Adipose tissue (tissue), 3 donors: ENCODE results near the gene LCOR. TPM values are rescaled to one million over a fixed set of nuclear protein-coding genes. Genes with fewer than 3 reads are reported as not detected.

Experiments
- H3K27ac ChIP-seq: one replicate; pipeline ENCODE4 v1.5.1; 2013; ENCODE audit warnings: low read depth, low read length
- WGBS, 3 donors: extraction: QIAGEN DNeasy Blood & Tissue Kit; methylation state at CpG; one replicate each; pipeline ENCODE4 v1.1.7; 2013; 5-methylcytosine and 5-hydroxymethylcytosine counted together
- polyA plus RNA-seq, 3 donors: library from polyadenylated mRNA; stranded (reverse); fragments of 200-250 nt; gene quantifications; one replicate each; pipeline ENCODE4 v1.2.3, GENCODE V29; 2013
- donor health status: healthy with polysubstance abuse.
- donor health status: Bipolar disorder and iron deficiency.
- donor health status: healthy.

The LCOR gene
- polyA plus RNA-seq, 3 donors, result 1.7 to 2.3 (median 2.3) TPM

DNA sequence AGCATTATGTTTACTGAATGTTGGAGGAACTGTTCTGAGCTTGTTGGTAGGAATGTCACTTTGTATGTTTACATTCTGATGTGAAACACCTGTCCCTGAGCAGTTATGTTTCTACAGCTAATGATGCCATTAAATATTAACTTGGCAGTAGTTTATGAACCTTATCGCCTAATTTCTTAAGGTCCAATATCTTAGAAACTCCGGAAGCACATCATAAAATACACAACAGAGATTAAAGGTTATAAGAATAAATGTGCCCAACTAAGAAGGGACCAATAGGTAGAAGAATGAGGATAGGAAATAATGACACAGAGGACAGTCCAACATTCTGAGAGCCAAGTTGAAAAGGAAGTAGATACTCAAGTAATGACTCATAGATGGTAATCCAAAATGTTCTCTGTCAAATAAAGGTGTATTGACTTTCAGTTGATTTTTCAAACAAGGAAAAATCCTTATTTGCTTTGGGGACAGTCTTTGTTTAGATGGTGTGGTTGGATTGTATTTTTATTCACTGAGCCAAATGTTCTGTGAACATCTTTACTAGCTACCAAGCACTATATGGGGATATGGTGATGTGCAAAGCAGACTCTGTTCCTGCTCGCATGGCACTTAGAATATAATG is 31.9 kb downstream of the LCOR start:
- no peak overlapping the region for H3K27ac ChIP-seq
- WGBS, 3 donors, result 17 to 56% (median 40%) methylated on average over 3 of the region's 3 CpGs

GRCh38 chr10:96873086-96873485 is 41.0 kb downstream of the LCOR start:
- H3K27ac ChIP-seq, result no peak overlapping the region

DNA sequence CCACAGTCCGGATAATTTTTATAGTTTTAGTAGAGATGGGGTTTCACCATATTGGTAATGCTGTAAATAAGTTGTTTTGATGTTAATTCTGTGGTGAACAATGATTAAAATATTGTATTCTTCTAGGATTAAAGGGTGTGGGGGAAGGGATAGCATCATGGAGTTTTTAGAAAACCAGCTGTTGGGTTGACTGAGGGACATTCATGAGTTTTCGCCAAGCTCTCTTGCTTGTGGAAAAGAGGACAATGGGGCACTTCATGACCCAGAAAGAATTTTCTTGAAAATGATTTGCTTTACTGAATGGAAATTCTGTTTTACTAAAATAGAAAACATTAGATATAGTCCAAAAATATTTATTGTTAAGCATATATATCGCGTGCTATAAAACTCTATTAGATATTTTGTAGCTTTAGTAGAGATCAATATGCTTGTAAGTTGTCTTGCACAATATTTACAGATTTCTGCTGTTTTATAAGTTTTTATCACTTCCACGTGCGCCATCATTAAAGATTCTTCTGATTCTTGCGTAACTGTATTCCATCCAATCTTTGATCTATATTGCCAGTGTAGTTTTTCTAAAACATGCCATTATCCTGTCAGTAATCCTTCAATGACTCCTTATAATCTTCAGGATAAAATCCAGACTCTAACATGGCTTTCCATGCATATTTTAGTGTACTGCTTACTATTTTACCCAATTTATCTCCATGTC is 41.8 kb downstream of the LCOR start:
- no peak overlapping the region for H3K27ac ChIP-seq
- WGBS, 3 donors, result 92 to 97% (median 95%) methylated on average over 7 of the region's 7 CpGs

GRCh38 chr10:96878057-96878456 is 46.0 kb downstream of the LCOR start:
- 18 to 55% (median 53%) methylated on average over 3 of the region's 3 CpGs for WGBS, 3 donors
- no peak overlapping the region for H3K27ac ChIP-seq

DNA sequence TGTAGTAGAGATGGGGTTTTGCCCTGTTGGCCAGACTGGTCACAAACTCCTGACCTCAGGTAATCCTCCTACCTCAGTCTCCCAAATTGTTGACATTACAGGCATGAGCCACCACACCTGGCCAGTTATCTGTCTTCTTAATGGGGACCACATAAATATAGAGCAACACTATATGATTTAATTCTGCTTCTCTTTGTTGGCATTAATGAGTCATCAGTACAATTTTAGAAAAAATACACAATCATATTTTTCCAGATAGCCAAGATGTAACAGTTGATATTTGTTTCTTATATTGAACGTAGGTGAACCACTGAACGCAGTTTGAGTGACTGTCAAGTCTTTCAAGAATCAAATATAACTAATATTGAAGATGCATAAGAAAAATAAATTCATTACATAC is 48.5 kb downstream of the LCOR start:
- no peak overlapping the region for H3K27ac ChIP-seq
- 59 to 96% (median 94%) methylated on average over 2 of the region's 2 CpGs for WGBS, 3 donors

DNA sequence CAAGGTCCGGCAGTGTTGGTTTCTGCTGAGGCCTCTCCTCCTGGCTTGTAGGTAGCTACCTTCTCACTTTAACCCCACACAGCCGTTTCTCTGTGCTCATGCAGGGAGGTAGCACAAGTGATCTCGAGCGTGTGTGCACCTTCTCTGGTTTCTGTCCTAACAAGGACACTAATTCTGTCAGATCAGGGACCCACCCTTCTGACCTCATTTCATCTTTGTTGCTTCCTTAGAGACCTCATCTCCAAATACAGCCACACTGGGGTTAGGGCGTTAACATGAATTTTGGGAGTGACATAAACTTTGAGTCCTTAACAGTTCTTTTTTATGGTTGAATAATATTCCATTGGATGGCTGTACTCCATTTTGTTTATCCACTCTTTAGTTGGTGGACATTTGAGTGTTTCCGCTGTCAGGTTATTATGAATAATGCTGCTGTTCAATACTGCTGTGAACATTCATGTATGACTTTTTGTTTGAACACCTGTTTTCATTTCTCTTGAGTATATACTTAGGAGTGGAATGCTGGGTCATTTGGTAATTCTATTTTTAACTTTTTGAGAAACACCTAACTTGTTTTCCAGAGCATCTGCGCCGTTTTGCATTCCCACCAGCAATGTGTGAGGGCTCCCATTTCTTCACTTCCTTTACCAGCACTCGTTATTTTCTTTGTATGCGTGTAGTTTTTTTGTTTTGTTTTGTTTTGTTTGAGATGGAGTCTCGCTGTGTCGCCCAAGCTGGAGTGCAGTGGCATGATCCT is 57.5 kb downstream of the LCOR start:
- no peak overlapping the region for H3K27ac ChIP-seq
- 59 to 85% (median 85%) methylated on average over 12 of the region's 12 CpGs for WGBS, 3 donors

DNA sequence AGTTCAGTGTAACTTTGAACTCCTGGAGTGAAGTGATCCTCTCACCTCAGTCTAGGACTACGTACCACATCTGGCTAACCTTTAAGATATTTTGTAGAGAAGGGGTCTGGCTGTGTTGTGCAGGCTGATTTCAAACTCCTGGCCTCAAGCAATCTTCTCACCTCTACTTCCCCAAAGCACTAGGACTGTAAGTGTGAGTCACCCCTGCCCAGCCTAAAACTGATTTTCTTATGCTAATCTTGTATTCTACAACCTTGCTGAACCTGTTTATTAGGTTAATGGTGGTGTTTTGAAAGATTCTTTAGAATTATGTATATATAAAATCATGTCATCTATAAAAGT is 58.0 kb downstream of the LCOR start:
- H3K27ac ChIP-seq, result no peak overlapping the region
- WGBS, 3 donors, result 54 to 75% (median 74%) methylated on average over 1 of the region's 1 CpG

- no peak overlapping the region for H3K27ac ChIP-seq
- 28 to 81% (median 81%) methylated on average over 3 of the region's 3 CpGs for WGBS, 3 donors
These were observed 58.5 kb downstream of the LCOR start for GRCh38 chr10:96890580-96890979.

- 60 to 94% (median 72%) methylated on average over 4 of the region's 4 CpGs for WGBS, 3 donors
These were observed 59.7 kb downstream of the LCOR start for GRCh38 chr10:96891840-96892239.

DNA sequence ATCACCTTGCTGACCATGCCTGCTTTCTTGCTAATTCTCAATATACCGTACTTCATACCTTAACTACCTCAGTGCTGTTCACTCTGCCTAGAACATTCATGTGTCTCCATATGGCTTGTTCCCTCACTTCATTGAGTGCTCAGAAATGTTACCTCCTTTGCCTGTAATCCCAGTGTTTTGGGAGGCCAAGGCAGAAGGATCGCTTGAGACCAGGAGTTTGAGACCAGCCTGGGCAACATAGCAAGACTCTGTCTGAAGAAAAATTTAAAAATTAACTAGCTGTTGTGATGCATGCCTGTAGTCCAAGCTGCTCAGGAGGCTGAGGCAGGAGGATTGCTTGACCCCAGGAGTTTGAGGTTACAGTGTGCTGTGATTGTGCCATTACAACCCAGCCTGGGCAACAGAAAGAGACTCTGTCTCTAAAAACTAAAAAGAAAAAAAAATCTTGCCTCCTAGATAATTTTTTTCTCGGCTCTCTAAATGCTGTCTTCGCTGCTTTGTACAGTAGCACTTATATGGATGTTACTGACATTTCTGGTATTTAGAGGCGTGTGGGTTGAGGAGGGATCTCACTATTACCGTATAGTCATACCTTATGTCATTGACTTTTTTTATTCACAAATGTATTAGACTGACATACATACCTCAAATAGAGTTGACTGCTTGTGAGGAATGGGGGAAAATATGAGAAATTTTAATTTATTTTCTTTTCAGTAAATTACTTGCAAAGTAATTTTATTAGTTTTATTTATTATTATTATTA is 63.7 kb downstream of the LCOR start:
- 94 to 98% (median 95%) methylated on average over 6 of the region's 6 CpGs for WGBS, 3 donors

More at GRCh38 chr10:96891840-96892239, 59.7 kb downstream of the LCOR start:
- no peak overlapping the region for H3K27ac ChIP-seq

DNA sequence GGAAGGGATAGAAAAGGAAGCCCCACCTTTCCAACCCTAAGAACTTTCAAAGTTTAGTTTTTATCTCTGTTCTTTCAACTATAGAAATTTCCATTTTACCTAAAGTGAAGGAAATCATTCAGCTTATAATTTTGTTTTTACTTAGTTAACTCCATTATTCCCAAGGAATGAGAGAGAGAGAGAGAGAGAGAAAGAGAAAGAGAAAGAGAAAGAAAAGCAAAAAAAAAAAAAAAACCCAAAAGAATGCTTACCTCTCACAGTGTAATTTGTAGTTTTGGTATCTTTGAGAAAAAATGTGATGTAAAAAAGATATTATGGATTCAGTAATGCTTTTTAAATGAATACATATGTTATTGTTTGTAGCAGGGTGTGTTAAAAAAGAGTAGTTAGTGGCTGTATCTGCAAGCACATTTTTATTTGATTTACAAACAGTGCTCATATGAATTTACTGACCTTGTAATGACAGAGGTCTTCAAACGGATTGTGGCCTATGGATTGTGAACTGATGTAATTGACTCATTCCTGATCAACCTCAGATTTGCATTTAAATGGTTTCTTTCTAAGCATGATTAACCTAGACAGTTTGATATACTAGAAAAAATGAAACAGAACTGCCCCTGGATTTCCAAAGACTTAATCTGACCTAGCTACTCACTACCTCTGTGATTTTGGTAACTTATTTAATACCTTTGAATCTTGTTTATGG is 64.9 kb downstream of the LCOR start:
- WGBS, 3 donors, result 27 to 65% (median 34%) methylated on average over 1 of the region's 1 CpG
- H3K27ac ChIP-seq, result no peak overlapping the region

More for the DNA sequence above, 63.7 kb downstream of the LCOR start:
- no peak overlapping the region for H3K27ac ChIP-seq

DNA sequence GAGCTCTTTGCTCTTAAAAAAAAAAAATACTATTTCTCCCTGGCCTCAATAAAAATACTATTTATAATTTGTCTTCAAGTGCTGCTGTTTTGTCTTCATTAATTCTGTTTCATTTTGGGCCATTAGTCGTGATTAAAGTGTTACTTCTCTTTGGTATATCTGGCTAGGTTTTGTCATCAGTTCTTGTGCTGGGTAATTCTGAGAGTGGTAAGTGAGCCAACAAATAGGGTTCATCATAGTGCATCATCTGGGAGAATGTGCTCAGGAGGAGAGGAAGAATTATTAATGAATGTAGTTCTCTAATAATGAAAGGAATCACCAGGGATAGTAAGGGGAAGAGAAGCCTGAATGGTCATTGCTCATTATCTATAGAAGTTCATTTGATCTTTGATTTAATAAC is 70.0 kb downstream of the LCOR start:
- 79 to 85% (median 79%) methylated on average over 1 of the region's 1 CpG for WGBS, 3 donors
- no peak overlapping the region for H3K27ac ChIP-seq

DNA sequence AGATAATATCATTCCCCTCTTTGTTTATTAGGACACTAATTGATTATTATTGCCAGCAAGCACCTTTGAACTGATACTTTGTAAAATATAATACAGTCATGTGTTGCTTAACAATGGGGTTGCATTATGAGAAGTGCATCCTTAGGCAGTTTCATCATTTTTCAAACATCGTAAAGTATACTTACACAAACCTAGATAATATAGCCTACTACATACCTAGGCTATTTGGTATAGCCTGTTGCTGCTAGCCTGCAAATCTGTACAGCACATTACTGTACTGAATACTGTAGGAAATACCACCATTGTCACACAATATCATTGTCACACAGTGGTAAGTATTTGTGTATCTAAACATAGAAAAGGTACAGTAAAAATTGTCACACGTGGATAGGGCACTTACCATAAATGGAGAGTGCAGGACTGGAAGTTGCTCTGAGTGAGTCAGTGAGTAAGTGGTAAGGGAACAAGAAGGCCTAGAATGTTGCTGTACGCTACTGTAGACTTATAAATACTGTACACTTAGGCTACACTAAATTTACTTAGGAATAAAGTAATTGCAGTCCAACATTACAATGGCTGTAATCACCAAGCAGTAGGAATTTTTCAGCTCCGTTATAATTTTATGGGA is 70.7 kb downstream of the LCOR start:
- H3K27ac ChIP-seq, result no peak overlapping the region
- WGBS, 3 donors, result 75 to 85% (median 79%) methylated on average over 4 of the region's 4 CpGs

DNA sequence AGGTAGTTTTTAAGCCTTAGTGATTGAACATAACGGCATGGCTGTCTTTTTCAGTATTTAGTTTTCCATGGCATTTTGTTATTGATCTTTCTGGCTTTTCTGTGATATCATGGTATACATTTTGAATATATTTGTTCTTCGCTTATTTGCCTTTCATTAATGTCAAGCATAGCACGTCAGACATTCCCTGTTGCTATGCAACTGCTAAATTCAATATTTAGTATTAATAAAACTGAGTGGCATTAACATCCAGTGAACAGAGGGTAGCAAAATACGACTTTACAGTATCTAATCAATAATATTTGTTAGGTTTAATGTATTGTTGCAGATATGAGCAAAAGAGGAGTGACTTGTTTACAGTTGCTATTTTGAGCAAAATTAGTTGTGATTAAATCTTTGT is 72.5 kb downstream of the LCOR start:
- WGBS, 3 donors, result 43 to 94% (median 93%) methylated on average over 4 of the region's 4 CpGs
- H3K27ac ChIP-seq, result no peak overlapping the region

GRCh38 chr10:96906864-96907263 is 74.8 kb downstream of the LCOR start:
- no peak overlapping the region for H3K27ac ChIP-seq

DNA sequence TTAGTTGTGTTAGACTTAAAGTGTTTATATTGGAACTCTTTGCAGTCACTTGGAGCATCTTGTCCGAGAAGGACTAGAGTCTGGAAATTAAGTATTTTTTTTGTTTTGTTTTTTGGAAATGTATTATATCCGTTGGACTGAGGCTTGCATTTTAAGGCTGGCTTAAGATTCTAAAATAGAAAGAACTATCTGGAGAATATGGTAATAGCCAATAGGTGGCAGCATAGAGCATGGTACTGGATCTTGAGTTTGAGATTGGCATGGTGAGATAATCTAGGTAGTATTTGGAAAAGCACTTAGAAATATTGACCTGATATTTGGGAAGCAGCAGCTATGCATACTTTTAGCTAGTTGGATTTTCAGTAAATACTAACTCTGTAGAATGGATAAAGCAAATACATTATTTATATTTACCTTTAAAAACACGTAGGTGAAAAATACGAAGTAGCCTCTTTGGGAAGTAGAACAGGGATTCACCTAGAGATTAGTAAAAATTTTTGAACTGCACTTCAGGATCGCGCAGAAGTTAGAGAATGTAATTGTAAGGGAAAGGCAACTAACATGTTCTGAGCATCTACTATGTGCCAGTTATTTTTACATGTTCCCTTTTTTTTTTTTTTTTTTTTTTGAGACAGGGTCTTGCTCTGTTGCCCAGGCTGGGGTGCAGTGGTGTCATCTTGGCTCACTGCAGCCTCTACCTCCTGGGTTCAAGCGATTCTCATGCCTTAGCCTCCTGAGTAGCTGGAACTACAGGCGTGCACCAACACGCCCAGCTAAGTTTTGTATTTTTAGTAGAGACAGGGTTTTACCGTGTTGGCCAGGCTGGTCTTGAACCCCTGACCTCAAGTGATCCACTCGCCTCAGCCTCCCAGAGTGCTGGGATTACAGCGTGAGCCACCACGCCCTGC is 78.6 kb downstream of the LCOR start:
- 80 to 91% (median 87%) methylated on average over 13 of the region's 13 CpGs for WGBS, 3 donors
- H3K27ac ChIP-seq, result no peak overlapping the region

DNA sequence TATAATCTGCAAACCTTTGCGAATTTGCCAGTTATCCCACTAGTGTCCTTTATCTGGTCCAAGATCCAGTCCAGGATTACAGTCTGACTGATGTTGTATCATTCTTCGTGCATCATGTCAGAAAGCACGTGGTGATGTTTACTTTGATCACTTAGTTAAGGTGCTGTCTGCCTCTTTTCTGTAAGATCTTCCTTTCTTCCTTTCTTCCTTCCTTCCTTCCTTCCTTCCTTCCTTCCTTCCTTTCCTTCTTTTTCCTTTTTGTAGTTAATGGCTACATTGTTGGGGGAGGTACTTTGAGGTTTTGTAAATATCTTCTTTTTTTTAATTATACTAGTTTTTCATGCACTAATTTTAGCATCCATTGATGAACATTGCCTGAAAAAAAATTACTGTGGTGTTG is 80.3 kb downstream of the LCOR start:
- 56 to 70% (median 64%) methylated on average over 3 of the region's 3 CpGs for WGBS, 3 donors
- H3K27ac ChIP-seq, result no peak overlapping the region
